Measurements from ENCODE around the gene EVC.

Gene EVC

GRCh38 chr4:5758741-5759140 lies 47.7 kb downstream of the EVC start:
- no peak for DNase-seq

- DNase-seq: no peak
Measured at GRCh38 chr4:5759236-5760075, 48.5 kb downstream of the EVC start.

GRCh38 chr4:5760246-5760645 lies 49.2 kb downstream of the EVC start:
- DNase-seq: no peak

GRCh38 chr4:5760936-5761480 lies 50.0 kb downstream of the EVC start:
- no peak for DNase-seq

GRCh38 chr4:5770051-5770450 lies 59.0 kb downstream of the EVC start:
- no peak for DNase-seq

- DNase-seq: no peak
Measured at GRCh38 chr4:5772528-5773270, 61.7 kb downstream of the EVC start.

- DNase-seq: no peak
Measured at GRCh38 chr4:5773271-5773555, 62.2 kb downstream of the EVC start.

- DNase-seq: no peak
Measured at GRCh38 chr4:5774416-5775036, 63.5 kb downstream of the EVC start.

GRCh38 chr4:5776510-5776909 lies 65.5 kb downstream of the EVC start:
- DNase-seq: no peak

GRCh38 chr4:5780831-5781480 lies 70.0 kb downstream of the EVC start:
- DNase-seq: no peak

GRCh38 chr4:5781691-5782090 lies 70.7 kb downstream of the EVC start:
- no peak for DNase-seq

- DNase-seq: no peak
Measured at GRCh38 chr4:5782829-5783476, 72.0 kb downstream of the EVC start.

- DNase-seq: no peak
Measured at GRCh38 chr4:5783486-5783885, 72.5 kb downstream of the EVC start.

GRCh38 chr4:5784021-5784420 lies 73.0 kb downstream of the EVC start:
- DNase-seq: no peak

GRCh38 chr4:5784960-5785611 lies 74.1 kb downstream of the EVC start:
- DNase-seq: no peak

- no peak for DNase-seq
Measured at GRCh38 chr4:5785806-5786680, 75.0 kb downstream of the EVC start.

- DNase-seq: no peak
Measured at GRCh38 chr4:5787311-5787710, 76.3 kb downstream of the EVC start.

GRCh38 chr4:5788144-5788543 lies 77.1 kb downstream of the EVC start:
- no peak for DNase-seq

GRCh38 chr4:5789141-5789540 lies 78.1 kb downstream of the EVC start:
- no peak for DNase-seq

GRCh38 chr4:5790546-5790857 lies 79.5 kb downstream of the EVC start:
- DNase-seq: no peak

- no peak for DNase-seq
Measured at GRCh38 chr4:5791654-5792053, 80.7 kb downstream of the EVC start.

Measured in NCI-H2227 treated with DMSO at 0.1 percent for 48 hours (cell line).